Left cardiac atrium (tissue), 4 donors: ENCODE results near the gene PPP1R7. TPM values are rescaled to one million over a fixed set of nuclear protein-coding genes. Genes with fewer than 3 reads are reported as not detected.

ENCODE experiments used
- ATAC-seq, 2 donors: fragments of 200-7000 bp; cut with Tn5 transposase; one replicate each; pipeline ENCODE4 v1.9.1; 2020; ENCODE audit warnings: mild to moderate bottlenecking in 2 of 2, moderate library complexity in 2 of 2
- DNase-seq: peaks from one replicate; pipeline ENCODE4 v3.0.0-alpha.2; 2020
- intact Hi-C, 2 donors: fragments of 100-400 bp; cut with DNase I; formaldehyde crosslinking; loops; one replicate each; pipeline versions ENCODE4 v1.14.1 to v1.15.1; 2022 to 2023
- total RNA-seq, 2 donors: library from RNA; stranded (reverse); fragmentation: NEBNext Ultra II Directional; extraction: Animal tissue kit (Norgen Biotek cat#: 25700); gene quantifications; one replicate each; pipeline ENCODE4 v1.2.1, GENCODE V29; 2021
- donor health status: DM: no; HTN: yes; CAD: no.
- donor health status: DM: no; HTN: yes; CAD: no; lungs with severe emphysema.
- donor health status: DM: yes; HTN: yes; CAD: no.
- donor health status: Dilated cardiomyopathy.

PPP1R7 gene
- total RNA-seq, 2 donors from 2014 or later = 61.9 to 68.4 TPM

DNA sequence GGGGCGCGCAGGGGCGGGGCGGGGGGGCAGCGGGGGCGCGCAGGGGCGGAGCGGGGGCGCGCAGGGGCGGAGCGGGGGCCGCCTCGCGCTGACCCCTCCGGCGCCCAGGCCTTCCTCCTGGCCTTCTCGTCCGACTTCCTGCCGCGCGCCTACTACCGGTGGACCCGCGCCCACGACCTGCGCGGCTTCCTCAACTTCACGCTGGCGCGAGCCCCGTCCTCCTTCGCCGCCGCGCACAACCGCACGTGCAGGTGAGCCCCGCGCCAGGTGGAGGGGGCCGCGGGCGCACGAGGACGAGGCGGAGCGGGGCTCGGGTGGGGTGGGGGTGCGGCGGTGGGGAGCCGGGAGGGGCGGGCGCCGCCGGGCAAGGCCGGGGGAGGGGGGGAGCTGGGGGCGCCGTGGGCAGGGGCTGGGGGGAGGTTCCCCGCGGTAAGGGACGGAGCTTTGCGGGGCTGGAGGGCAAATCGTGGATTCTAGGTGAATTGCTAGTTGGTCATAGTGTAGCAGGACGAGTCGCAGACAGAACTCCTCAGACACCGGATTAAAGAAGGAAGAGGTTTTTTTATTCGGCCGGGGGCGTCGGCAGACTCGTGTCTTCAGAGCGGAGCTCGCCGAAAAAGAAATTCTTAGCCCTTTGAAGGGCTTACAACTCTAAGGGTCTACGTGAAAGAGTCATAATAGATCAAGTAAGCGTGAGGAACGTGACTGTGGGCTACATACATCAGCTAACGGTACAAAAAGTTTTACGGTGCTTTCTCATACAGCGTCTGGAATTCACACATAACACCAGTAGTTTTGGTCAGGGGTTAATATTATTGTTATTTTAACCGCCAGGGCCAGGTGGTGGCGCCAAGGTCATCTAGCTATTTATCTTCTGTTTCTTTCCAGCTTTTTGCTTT lies 68.1 kb downstream of the PPP1R7 start:
- peak; percentile 71 for DNase-seq
- peak; percentile 36 to 39 for ATAC-seq
- intact Hi-C loops = loop anchor here in 1 of 2 donors (5.0 kb wide), 1 partner anchor 116 kb away; the partner anchor contains the start of gene MTERF4

DNA sequence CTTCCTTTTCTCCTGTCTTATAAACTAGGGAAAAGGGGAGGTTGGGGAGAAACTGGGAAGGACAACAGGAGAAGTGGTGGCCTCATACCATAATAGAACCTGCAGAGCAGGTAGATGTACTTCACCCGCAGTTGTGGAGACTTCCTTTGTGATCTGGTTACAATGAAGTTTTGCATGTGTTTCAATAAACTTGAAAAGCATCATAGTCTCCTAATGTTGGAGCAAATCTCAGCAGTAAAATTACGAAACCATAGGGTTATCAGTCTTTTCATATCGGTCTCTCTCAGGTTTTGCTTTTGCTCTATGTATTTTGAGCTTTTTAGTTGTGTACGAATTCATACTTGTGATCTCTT lies 68.7 kb downstream of the PPP1R7 start:
- intact Hi-C loops = loop anchor here in 1 of 2 donors (5.0 kb wide), 1 partner anchor 117 kb away; the partner anchor contains the start of gene MTERF4
- no peak for DNase-seq
- no peak for ATAC-seq

DNA sequence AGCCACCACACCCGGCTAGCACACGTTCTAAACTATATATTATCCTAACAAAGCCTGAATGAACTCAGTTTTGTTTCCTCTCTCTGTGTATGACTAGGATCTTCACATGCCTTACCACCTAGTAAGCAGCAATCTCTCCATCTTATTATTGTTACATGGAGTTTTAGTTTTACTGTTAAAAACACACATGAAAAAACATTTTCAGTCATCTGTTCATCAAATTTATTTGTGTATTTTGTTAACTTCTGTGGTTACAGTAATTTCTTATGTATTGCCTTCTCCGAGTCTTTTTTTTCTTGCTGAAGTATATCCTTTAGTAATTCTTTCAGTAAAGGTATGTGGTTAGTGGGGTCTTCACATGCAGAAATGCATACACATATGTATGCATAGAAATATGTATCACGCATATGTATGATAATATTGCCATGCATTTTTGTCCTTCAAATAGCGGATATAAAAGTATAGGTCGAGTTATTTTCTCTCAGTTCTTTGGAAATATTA lies 69.6 kb downstream of the PPP1R7 start:
- intact Hi-C loops = loop anchor here in 1 of 2 donors (5.0 kb wide), 1 partner anchor 118 kb away; the partner anchor contains the start of gene MTERF4
- no peak for ATAC-seq
- DNase-seq = no peak

DNA sequence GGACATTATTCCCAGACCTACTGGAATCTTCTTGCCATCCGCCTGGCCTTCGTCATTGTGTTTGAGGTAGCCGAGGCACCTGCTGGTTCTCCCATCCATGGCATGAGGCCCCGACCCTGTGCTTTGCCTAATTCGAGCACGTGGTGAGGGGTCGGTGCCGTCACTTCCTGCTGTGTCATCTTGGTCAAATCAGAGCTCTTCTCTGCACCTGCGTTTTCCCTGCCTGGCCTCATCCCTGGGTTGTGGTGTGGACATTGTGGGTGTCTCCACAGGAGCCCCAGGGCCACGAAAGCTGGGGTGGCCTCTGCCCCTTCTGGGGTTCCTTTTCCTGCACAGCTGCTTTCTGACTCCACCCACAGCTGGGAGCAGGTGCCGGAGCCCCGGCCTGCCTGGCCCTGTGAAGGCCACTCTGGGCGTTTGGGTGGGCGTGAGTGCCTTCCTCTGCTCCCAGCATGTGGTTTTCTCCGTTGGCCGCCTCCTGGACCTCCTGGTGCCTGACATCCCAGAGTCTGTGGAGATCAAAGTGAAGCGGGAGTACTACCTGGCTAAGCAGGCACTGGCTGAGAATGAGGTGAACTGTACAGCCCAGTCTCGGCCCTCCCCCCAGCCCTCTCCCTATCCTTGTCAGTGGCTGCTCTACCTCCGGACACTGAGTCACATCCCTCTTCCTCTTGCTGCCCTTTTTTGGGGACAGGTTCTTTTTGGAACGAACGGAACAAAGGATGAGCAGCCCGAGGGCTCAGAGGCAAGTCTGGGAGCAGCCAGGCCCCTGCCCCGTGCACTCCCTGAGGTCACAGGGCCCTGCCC lies 73.1 kb downstream of the PPP1R7 start:
- intact Hi-C loops = no loop called here
- DNase-seq (peak; percentile 18), ATAC-seq (peak in 1 of 2 donors; percentile 26)

DNA sequence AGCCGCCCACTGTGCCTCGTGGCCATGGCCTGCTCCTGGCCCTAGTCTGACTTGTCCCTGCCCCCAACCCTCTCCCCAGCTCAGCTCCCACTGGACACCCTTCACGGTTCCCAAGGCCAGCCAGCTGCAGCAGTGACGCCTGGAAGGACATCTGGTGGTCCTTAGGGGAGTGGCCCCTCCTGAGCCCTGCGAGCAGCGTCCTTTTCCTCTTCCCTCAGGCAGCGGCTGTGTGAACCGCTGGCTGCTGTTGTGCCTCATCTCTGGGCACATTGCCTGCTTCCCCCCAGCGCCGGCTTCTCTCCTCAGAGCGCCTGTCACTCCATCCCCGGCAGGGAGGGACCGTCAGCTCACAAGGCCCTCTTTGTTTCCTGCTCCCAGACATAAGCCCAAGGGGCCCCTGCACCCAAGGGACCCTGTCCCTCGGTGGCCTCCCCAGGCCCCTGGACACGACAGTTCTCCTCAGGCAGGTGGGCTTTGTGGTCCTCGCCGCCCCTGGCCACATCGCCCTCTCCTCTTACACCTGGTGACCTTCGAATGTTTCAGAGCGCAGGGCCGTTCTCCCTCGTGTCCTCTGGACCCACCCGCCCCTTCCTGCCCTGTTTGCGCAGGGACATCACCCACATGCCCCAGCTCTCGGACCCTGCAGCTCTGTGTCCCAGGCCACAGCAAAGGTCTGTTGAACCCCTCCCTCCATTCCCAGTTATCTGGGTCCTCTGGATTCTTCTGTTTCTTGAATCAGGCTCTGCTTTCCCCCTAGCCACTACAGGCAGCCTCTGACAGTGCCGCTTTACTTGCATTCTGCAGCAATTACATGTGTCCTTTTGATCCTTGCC lies 74.0 kb downstream of the PPP1R7 start:
- intact Hi-C loops = no loop called here
- DNase-seq (peak; percentile 56), ATAC-seq (peak; percentile 27 to 40)

DNA sequence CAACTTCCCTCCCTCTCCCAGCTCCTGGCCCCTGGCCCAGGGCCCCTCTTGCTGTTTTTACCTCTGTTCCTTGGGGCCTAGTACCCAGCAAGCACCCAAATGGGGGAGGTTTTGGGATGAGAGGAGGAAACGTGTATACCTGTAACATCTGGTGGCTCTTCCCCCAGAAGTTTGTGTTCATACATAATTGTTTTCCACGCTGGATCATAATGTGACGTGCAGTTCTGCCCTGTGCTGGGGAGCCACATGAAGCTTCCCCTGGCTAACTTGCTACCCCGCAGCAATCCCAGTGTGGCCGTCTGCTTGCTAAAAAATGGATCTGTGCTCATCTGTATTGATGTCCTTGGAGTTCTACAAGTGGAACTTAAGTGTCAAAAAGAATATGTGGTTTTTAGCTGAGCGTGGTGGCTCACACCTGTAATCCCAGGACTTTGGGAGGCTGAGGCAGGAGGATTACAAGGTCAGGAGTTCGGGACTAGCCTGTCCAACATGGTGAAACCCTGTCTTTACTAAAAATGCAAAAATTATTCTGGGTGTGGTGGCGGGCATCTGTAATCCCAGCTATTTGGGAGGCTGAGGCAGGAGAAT lies 74.7 kb downstream of the PPP1R7 start:
- peak; percentile 9 for DNase-seq
- intact Hi-C loops = no loop called here

DNA sequence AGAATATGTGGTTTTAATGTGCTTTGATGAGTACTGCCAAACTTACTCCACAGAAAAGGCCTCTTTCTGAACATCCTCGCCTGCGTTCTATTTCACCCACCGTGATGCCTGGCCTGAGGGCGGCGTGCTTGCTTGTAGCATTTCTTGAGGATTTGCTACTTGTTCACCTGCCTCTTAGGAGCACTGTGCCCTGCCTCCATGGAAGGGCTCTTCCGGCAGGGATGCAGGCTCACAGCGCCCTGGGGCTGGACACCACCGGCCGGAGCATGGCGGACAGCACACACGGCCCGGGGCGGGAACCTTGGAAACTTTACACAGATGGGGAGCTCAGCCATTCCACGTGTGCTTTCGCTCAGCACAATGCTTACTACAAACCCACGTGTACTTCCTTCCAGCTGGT lies 75.3 kb downstream of the PPP1R7 start:
- ATAC-seq = no peak
- DNase-seq = peak; percentile 7
- intact Hi-C loops = no loop called here

More for the DNA sequence above, 74.7 kb downstream of the PPP1R7 start:
- no peak for ATAC-seq

DNA sequence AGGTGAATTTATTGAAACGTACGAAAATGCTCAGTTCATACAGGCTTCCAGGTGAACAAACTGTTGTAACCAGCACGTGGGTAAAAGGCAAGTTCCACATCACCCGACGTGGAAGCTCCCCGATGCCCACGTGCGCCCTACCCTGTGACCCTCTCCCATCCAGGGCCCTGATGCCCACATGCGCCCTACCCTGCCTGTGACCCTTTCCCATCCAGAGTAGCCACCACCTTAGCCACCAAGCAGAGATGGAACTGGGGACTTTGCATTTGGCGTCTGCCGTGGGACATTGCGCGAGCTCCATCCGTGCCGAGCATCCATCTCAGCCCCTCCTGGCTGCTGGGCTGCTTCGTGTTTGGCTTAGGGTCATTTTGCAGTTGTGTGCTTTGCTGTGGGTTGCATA lies 75.7 kb downstream of the PPP1R7 start:
- ATAC-seq (no peak), DNase-seq (peak; percentile 13)
- intact Hi-C loops = no loop called here

DNA sequence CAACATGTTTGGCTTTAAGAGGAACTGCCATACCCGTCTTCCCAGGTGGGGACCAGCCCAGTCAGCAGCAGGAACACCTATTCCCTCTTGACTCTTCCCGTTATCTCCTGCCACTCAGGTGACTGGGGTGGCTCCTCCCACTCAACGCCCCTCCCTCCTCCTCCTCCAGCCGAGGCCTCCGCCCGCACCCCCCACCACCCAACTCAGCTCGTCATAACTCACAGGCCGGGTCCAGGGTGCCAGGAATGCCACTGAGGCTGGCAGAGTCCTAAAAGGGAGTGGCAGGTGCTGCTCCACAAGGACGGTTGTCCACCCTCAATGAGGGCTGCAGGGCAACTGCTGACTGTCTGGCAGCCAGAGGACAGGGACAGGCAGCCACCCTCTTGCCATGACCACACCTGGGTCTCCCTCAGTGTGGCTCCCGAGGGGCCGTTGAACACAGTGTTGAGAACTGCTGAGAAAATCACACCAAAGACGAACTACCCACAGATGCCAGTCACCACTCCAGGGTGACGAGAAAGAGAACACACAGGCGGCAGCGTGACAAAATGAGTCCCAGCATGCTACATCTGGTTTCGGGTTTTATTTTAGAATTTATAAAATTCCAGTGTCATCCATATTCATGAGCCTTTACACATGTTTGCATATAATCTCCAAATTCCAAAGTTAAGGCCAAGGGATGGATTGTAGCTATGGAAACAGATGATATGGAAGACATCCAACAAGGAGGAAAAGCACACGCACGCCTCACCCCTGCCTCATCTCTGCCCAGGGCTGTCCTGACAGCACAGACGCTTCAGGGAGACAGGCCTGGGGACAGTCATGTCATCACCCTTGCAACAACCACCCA lies 76.7 kb downstream of the PPP1R7 start:
- ATAC-seq (peak; percentile 15 to 76), DNase-seq (peak; percentile 25)
- intact Hi-C loops = no loop called here

DNA sequence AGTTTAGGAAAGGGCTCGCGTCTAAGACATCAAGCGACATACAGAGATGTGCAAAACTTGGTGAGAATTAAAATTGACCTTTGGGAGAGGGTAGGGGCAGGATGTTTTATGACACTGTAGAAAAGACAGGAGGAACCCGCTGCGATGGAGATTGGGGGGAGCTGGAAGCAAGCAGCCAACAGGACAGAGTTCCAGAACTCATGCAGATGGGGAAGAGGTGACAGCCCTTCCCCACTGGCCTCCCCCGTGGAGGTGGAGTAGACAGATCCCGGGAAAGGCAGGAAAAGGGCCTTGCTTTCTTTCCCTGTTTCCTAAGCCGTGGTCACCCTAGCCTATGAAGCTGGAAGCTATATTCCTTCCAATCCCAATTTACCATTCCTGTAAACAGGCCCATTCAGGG lies 77.3 kb downstream of the PPP1R7 start:
- intact Hi-C loops = no loop called here
- DNase-seq (no peak), ATAC-seq (no peak)

DNA sequence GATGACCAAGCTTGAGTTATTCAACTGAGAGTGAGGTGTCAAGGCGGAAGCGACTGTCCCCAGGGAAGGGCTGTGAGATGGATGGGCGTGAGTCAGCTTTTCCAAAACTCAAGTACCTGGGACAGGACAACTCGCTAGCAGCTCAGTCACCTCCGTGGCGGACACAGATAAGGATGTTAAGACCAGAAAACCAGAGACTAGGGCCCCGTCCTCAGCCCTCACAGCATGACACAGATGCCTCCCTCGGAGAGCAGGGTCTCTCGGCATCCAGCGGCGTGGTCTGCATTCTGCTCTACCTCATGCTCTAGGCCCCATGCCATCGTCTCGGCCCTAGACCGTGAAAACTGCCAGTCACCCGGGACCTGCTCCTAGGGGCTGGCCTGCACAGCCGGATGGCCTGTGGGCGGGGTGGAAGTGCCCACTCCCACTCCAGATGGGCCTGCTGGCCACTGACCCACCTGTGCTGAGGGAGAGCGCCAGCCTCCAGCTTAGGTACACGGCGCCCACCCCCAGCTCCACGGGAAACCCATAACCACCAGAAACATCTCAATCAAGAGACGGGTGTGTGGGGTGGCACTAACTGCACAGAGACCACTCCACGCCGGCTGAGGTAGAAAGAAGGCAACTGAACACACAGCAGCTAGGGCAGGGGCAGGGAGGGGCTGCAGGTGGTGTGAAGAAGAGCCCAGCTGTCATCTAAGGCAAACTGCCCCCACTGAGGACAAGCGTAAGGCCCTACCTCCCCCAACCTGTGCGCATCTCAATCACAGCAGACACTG lies 78.0 kb downstream of the PPP1R7 start:
- peak in 1 of 2 donors; percentile 11 for ATAC-seq
- intact Hi-C loops = no loop called here
- DNase-seq = no peak

DNA sequence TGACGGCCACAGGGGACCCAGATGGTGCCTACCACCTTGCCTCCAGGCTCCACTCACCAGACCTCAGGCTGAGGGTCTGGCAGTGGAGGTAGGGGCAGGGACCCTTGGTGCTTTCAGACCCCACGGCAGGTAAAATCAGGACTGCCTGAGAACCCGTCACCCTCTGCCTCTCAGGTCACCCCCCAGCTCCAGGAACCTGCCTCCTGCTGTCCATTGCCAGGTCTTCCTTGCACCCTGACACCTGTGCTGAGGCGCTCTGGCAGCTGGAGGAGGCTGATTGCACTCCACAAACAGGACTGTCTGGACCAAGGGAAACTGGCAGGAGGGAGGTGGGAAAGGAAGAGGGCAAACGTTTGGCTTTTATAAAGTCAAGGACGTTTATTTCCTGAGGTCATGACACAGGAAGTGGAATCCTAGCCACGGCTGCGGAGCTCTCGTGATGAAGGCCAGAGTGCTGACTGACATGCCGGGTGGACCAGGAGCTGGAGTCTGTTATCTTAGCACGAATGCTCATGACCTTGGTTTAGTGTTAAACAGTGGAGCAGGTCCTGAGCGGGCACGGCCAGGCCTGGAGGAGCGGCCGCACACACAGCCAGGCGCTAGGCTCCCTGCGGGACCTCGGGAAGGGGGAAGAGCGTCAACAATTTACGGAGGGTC lies 78.7 kb downstream of the PPP1R7 start:
- peak; percentile 10 to 14 for ATAC-seq
- intact Hi-C loops = no loop called here
- no peak for DNase-seq

DNA sequence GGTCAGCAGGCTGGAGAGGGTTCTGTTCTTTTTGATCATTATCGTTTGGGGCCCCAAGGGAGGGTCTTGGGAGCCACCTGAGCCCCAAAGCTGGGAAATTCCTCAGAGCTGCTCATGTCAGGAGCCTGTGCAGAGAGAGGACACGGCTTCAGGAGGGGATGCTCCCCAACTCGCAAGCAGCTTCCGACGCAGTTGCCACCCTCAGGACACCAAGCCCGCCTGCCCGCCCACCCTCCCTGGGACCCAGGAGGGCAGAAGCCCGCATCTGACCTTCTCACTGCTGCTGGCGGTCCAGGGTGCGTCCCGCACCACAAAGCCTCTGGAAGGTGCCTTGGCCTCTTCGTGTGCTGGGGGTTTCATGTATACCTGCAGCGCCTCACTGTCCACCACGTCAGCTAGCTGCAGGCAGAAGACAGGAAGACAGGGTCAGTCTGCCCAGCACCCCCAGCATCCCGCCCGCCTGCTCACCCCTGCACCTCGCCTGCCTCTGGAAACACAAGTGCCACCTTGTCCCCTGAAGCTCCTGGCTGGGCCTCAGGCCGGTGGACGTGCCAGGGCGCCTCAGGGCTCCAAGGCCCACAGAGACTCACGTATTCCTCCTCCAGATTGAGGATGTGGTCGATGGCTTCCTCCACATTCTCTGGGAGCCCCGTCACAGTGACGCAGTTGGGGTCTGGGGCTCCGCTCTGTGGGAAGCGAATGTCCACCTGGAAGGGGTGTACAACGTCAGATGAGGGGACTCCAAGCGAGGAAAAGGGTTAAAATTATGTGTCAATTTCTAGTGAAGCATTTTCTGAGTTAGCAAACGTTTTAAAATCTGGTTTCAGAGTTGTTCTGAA lies 79.5 kb downstream of the PPP1R7 start:
- no peak for DNase-seq
- ATAC-seq = no peak
- intact Hi-C loops = no loop called here

DNA sequence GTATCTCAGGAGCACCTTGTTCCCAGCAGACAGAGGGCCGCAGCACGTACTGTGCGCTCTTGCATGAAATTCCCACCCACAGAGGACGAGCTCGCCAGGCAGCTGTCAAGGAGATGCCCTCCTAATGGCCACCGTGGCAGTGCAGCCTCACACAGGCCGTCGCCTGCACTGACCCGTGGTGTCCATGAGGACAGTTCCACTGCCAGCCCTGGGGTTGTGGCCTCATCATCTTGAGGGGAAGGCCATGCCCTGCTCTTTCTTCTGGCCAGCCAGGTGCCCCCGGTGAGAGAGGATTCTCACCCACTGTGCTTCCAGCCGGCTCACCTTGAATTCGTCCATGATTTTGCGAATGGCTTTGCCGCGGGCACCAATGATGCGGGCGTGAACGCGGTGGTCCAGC lies 80.2 kb downstream of the PPP1R7 start:
- no peak for DNase-seq

DNA sequence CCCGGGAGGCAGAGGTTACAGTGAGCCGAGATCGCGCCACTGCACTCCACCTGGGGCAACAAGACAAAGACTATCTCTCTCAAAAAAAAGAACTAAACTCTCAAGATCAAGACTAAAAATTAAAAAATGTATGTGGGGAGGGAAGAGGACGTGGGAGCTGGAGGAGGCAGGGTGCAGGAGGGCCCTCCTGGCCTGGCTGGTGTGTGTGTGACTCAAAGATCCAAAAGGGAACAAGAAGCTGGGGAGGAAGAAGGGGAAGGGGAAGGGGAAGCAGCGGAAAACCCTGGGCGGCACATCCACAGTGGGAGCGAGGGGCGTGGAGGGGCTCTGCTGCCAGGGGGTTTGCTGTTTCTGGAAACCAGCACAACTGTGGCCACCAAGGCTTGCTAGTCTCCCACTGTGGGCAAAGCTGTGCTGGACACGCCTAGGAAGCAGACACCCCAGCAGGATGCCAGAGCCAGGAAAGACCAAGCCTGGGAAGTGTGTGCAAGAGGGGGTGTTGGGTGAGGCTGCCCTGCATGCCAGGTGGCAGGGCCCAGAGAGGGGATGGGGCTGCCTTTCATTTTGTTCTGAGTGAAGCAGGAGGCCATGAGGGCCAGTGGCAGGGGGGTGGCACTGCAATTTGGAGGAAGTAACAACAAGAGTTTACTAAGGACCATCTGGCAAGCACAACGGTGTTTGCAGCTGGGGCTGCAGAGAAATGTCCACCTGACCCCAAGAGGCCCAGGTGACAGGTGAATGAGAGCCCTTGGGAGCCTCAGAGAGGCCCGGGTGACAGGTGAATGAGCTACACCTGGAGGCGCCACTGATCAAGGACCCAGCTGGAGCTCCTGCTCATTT lies 82.7 kb downstream of the PPP1R7 start:
- no peak for ATAC-seq
- intact Hi-C loops = no loop called here
- DNase-seq = no peak

More for the DNA sequence above, 80.2 kb downstream of the PPP1R7 start:
- intact Hi-C loops = no loop called here
- no peak for ATAC-seq
